Fibroblast of lung (primary cell): ENCODE results near the gene SNX5. TPM values are rescaled to one million over a fixed set of nuclear protein-coding genes. Genes with fewer than 3 reads are reported as not detected.

ENCODE experiments used
- DNase-seq, 2 donors: peaks; one replicate each; pipeline versions ENCODE4 v3.0.0 to v3.0.0-alpha.2; 2010; ENCODE audit warnings: low read depth in 2 of 2
- H2AFZ ChIP-seq: 2 replicates; pipeline ENCODE4 v1.5.1; 2012; ENCODE audit warnings: low read length, control low read depth, inconsistent platforms
- H3K27ac ChIP-seq: 2 replicates; pipeline ENCODE4 v1.5.1; 2011; ENCODE audit warnings: low read length, control low read depth; ENCODE audit not compliant: insufficient read depth
- H3K27me3 ChIP-seq: 2 replicates; pipeline ENCODE4 v1.5.1; 2011; ENCODE audit warnings: mild to moderate bottlenecking, low read length; ENCODE audit not compliant: control insufficient read depth, insufficient read depth
- H3K36me3 ChIP-seq: 2 replicates; pipeline ENCODE4 v1.5.1; 2011; ENCODE audit warnings: low read length; ENCODE audit not compliant: control insufficient read depth, insufficient read depth
- H3K4me1 ChIP-seq: 2 replicates; pipeline ENCODE4 v1.5.1; 2011; ENCODE audit warnings: low read length; ENCODE audit not compliant: control insufficient read depth, insufficient read depth; ENCODE audit errors: extremely low read depth
- H3K4me2 ChIP-seq: 2 replicates; pipeline ENCODE4 v1.5.1; 2011; ENCODE audit warnings: low read length, control low read depth; ENCODE audit not compliant: insufficient read depth; ENCODE audit errors: extremely low read depth
- H3K4me3 ChIP-seq, 4 experiments: fragments of 200-600 bp in 1 of 4; sonication (generic) in 1 of 4; replicated peaks in 1 of 4; 2 replicates each; pipeline ENCODE4 v1.5.1; 2011 to 2016; ENCODE audit warnings: low read length in 4 of 4, low read depth in 3 of 4, mild to moderate bottlenecking in 3 of 4, control low read depth in 2 of 4, inconsistent platforms in 1 of 4, mixed read lengths in 1 of 4; ENCODE audit not compliant: insufficient read depth in 1 of 4; ENCODE audit errors: control extremely low read depth in 1 of 4
- H3K79me2 ChIP-seq: 2 replicates; pipeline ENCODE4 v1.5.1; 2012; ENCODE audit warnings: mild to moderate bottlenecking, low read length, inconsistent platforms; ENCODE audit not compliant: control insufficient read depth, insufficient read depth
- H3K9ac ChIP-seq: 2 replicates; pipeline ENCODE4 v1.5.1; 2011; ENCODE audit warnings: mild to moderate bottlenecking, low read length, control low read depth; ENCODE audit not compliant: insufficient read depth
- H3K9me3 ChIP-seq: 2 replicates; pipeline ENCODE4 v1.5.1; 2012; ENCODE audit warnings: low read depth, low read length; ENCODE audit not compliant: control insufficient read depth, insufficient read depth
- H4K20me1 ChIP-seq: 2 replicates; pipeline ENCODE4 v1.5.1; 2011; ENCODE audit warnings: low read length; ENCODE audit not compliant: control insufficient read depth, insufficient read depth; ENCODE audit errors: extremely low read depth
- CTCF ChIP-seq, 2 donors: IDR thresholded peaks in 1 of 2; conservative IDR thresholded peaks in 1 of 2; 1 replicate in 1 of 2; 2 replicates in 1 of 2; pipeline ENCODE4 v1.5.1; 2011 to 2012; ENCODE audit warnings: low read length in 2 of 2, control low read depth in 1 of 2, inconsistent platforms in 1 of 2, low read depth in 1 of 2, mild to moderate bottlenecking in 1 of 2
- EZH2 ChIP-seq: IDR thresholded peaks from 2 replicates; pipeline ENCODE4 v1.5.1; 2012; ENCODE audit warnings: low read length, control low read depth, mild to moderate bottlenecking; ENCODE audit errors: missing control alignments
- polyA plus RNA-seq, 2 donors: library from polyadenylated mRNA; depleted of rRNA in 1 of 2; stranded (reverse) in 1 of 2; unstranded in 1 of 2; fragments of >200 nt; gene quantifications; 2 replicates each; pipeline ENCODE4 v1.2.1, GENCODE V29; 2011 to 2012; ENCODE audit warnings: missing spikeins in 1 of 2
- total RNA-seq: library from RNA; depleted of rRNA; stranded (reverse); fragments of >200 nt; gene quantifications from 2 replicates; pipeline ENCODE4 v1.2.1, GENCODE V29; 2014

The SNX5 gene
- total and polyA plus RNA-seq, 2 donors (not counting 1 experiment from before 2014, with no cell fraction given), result 73.5 to 127 TPM

- TF ChIP-seq CTCF (conservative IDR thresholded peaks at IDR 0.05 in 1 of 2, IDR thresholded peaks at IDR 0.05 in 1 of 2; ENCODE audit: low read depth in 1 of 2, low read length in 2 of 2) (no peak), EZH2 (no peak)
- H3K9me3 ChIP-seq, result no peaks in the 10 kb centered on the region
- no peak overlapping the region for H2AFZ ChIP-seq
- no peak overlapping the region for H3K27ac ChIP-seq
- H3K4me3 ChIP-seq, result peak overlapping the region in 1 of 4 experiments; percentile 2
- H3K9ac ChIP-seq, result no peak overlapping the region
- H3K4me2 ChIP-seq, result peak overlapping the region; percentile 26
- no peaks in the 10 kb centered on the region for H4K20me1 ChIP-seq
- H3K79me2 ChIP-seq, result peaks cover 92% of the 10 kb centered on the region
- no peak for DNase-seq
- H3K36me3 ChIP-seq, result no peaks in the 10 kb centered on the region
- H3K27me3 ChIP-seq, result no peaks in the 10 kb centered on the region
- peaks cover 19% of the 10 kb centered on the region for H3K4me1 ChIP-seq
Measured at GRCh38 chr20:17964073-17964472, 4.5 kb downstream of the SNX5 start.

- no peak overlapping the region for H2AFZ ChIP-seq
- peaks cover 100% of the 10 kb centered on the region for H3K79me2 ChIP-seq
- H3K9me3 ChIP-seq, result no peaks in the 10 kb centered on the region
- no peak overlapping the region for H3K9ac ChIP-seq
- no peaks in the 10 kb centered on the region for H3K27me3 ChIP-seq
- no peak overlapping the region for H3K4me3 ChIP-seq
- DNase-seq, result no peak
- H3K36me3 ChIP-seq, result no peaks in the 10 kb centered on the region
- peak overlapping the region; percentile 37 for H3K27ac ChIP-seq
- H4K20me1 ChIP-seq, result peaks cover 2% of the 10 kb centered on the region
- peak overlapping the region; percentile 48 for H3K4me2 ChIP-seq
- H3K4me1 ChIP-seq, result peaks cover 23% of the 10 kb centered on the region
- no peak for TF ChIP-seq CTCF (conservative IDR thresholded peaks at IDR 0.05 in 1 of 2, IDR thresholded peaks at IDR 0.05 in 1 of 2; ENCODE audit: low read depth in 1 of 2, low read length in 2 of 2)
- no peak for TF ChIP-seq EZH2
Measured at GRCh38 chr20:17963114-17963897, 5.3 kb downstream of the SNX5 start.

- H3K4me3 ChIP-seq, result peak overlapping the region in 2 of 4 experiments; percentile 30 to 41
- peaks cover 2% of the 10 kb centered on the region for H4K20me1 ChIP-seq
- no peaks in the 10 kb centered on the region for H3K9me3 ChIP-seq
- no peak overlapping the region for H2AFZ ChIP-seq
- H3K9ac ChIP-seq, result no peak overlapping the region
- peak overlapping the region; percentile 41 for H3K27ac ChIP-seq
- H3K4me1 ChIP-seq, result peaks cover 29% of the 10 kb centered on the region
- no peak for TF ChIP-seq EZH2
- no peak for TF ChIP-seq CTCF (conservative IDR thresholded peaks at IDR 0.05 in 1 of 2, IDR thresholded peaks at IDR 0.05 in 1 of 2; ENCODE audit: low read depth in 1 of 2, low read length in 2 of 2)
- no peaks in the 10 kb centered on the region for H3K36me3 ChIP-seq
- no peak for DNase-seq
- H3K79me2 ChIP-seq, result peaks cover 100% of the 10 kb centered on the region
- H3K4me2 ChIP-seq, result peak overlapping the region; percentile 69
- no peaks in the 10 kb centered on the region for H3K27me3 ChIP-seq
Measured at GRCh38 chr20:17961587-17961940, 7.0 kb downstream of the SNX5 start.
